ENCODE data around the gene FGGY. TPM values are rescaled to one million over a fixed set of nuclear protein-coding genes. Genes with fewer than 3 reads are reported as not detected.

Gene FGGY
- total and polyA plus RNA-seq, 2 donors (not counting 3 experiments of a cell fraction or from before 2014, with no cell fraction given), result 5.6 to 6.4 TPM

DNA sequence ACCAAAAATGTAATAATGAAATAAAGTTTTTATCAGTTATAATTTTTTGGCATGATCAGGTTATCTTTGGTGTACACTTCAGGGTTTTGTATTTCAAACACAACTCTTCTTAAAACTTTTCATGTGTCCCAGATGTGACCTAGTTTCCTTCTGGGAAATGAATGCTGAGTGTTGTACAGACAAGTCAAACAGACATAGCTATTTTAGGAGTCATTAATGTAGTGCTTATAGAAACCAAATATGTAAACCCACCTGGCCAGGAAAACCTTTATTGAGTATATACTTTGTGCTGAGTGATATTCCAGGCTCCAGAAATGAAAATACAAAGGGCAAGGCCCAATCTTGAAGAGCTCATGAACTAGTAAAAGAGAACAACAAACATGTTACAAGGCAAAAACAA, 491.9 kb downstream of the FGGY start:
- Histone ChIP-seq H4K20me1 (replicated peaks; ENCODE audit: control insufficient read depth, extremely low read depth, insufficient read depth, low read length) (no peaks in the 10 kb centered on the region), H3K4me1 (ENCODE audit: control insufficient read depth, extremely low read depth, insufficient read depth, low read length) (no peaks in the 10 kb centered on the region), H3K9ac (replicated peaks; ENCODE audit: extremely low read depth, insufficient read depth, low read length) (no peak overlapping the region), H3K4me2 (ENCODE audit: insufficient read depth, low read length) (no peak overlapping the region), H3K27me3 (ENCODE audit: control insufficient read depth in 2 of 2, insufficient read depth in 2 of 2, low read length in 2 of 2) (no peaks in the 10 kb centered on the region), H3K79me2 (ENCODE audit: control insufficient read depth, insufficient read depth, low read length) (no peaks in the 10 kb centered on the region), H3K9me3 (replicated peaks; ENCODE audit: control insufficient read depth, insufficient read depth, low read length) (no peaks in the 10 kb centered on the region), H2AFZ (ENCODE audit: low read depth, low read length) (no peak overlapping the region), H3K36me3 (ENCODE audit: control insufficient read depth in 2 of 2, extremely low read depth in 1 of 2, insufficient read depth in 2 of 2, low read length in 2 of 2) (no peaks in the 10 kb centered on the region), H3K9me1 (replicated peaks; ENCODE audit: control insufficient read depth, extremely low read depth, insufficient read depth, low read length) (no peaks in the 10 kb centered on the region), H3K27ac (ENCODE audit: insufficient read depth, low read depth, low read length) (no peak overlapping the region), H3K4me3 (replicated peaks in 1 of 3; ENCODE audit: insufficient read depth in 1 of 3, low read depth in 1 of 3, low read length in 3 of 3) (no peak overlapping the region)
- no peak for TF ChIP-seq EZH2 (IDR thresholded peaks at IDR 0.05; ENCODE audit: borderline replicate concordance, low read depth, low read length, severe bottlenecking)
- no peak for TF ChIP-seq JUN (IDR thresholded peaks at IDR 0.05; ENCODE audit: borderline replicate concordance, insufficient read depth, insufficient read length, low read depth)
- no peak for TF ChIP-seq POLR2A (IDR thresholded peaks at IDR 0.05; ENCODE audit: low read depth, low read length)
- no peak for TF ChIP-seq GATA2 (IDR thresholded peaks at IDR 0.05; ENCODE audit: insufficient read depth, insufficient read length, low read depth, low read length)
- no peak for TF ChIP-seq POLR2AphosphoS5 (IDR thresholded peaks at IDR 0.05; ENCODE audit: insufficient read depth, low read depth, low read length)
- TF ChIP-seq, protein P1, sequence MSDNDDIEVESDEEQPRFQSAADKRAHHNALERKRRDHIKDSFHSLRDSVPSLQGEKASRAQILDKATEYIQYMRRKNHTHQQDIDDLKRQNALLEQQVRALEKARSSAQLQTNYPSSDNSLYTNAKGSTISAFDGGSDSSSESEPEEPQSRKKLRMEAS (IDR thresholded peaks at IDR 0.05; ENCODE audit: insufficient read depth, insufficient read length), result no peak
- no peak for TF ChIP-seq FOS (IDR thresholded peaks at IDR 0.05; ENCODE audit: borderline replicate concordance, insufficient read depth, low read length)
- TF ChIP-seq MYC (IDR thresholded peaks at IDR 0.05; ENCODE audit: low read depth, low read length), result no peak
- TF ChIP-seq, protein P2, sequence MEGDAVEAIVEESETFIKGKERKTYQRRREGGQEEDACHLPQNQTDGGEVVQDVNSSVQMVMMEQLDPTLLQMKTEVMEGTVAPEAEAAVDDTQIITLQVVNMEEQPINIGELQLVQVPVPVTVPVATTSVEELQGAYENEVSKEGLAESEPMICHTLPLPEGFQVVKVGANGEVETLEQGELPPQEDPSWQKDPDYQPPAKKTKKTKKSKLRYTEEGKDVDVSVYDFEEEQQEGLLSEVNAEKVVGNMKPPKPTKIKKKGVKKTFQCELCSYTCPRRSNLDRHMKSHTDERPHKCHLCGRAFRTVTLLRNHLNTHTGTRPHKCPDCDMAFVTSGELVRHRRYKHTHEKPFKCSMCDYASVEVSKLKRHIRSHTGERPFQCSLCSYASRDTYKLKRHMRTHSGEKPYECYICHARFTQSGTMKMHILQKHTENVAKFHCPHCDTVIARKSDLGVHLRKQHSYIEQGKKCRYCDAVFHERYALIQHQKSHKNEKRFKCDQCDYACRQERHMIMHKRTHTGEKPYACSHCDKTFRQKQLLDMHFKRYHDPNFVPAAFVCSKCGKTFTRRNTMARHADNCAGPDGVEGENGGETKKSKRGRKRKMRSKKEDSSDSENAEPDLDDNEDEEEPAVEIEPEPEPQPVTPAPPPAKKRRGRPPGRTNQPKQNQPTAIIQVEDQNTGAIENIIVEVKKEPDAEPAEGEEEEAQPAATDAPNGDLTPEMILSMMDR (IDR thresholded peaks at IDR 0.05; ENCODE audit: extremely low read depth in 1 of 2, insufficient read depth in 1 of 2, low read depth in 1 of 2, low read length in 2 of 2), result no peak
- CTCF ChIA-PET, result no interaction called here
- intact Hi-C loops (cut with micrococcal nuclease) (no loop called here), dilution Hi-C loops (cut with MboI; ENCODE audit: extremely low pct_ligation_motif_present, low sequenced_read_pairs) (no loop called here)
- DNase-seq (ENCODE audit: low read depth, low spot score) (no peak), FAIRE-seq (no peak)
- no TSS peak for BruUV-seq (replicated peaks)
- POLR2A ChIA-PET, result no interaction called here

Data from endothelial cell of umbilical vein (primary cell).